Thyroid gland (tissue), 4 donors: ENCODE data around the gene ERC1. TPM values are rescaled to one million over a fixed set of nuclear protein-coding genes. Genes with fewer than 3 reads are reported as not detected.

Experiments used
- DNase-seq, 2 donors: peaks; one replicate each; pipeline ENCODE4 v3.0.0-alpha.2; 2019
- H3K27ac ChIP-seq, 3 donors: fragments of 200-600 bp; sonication (generic); 1 replicate in 2 of 3; 2 replicates in 1 of 3; pipeline ENCODE4 v1.5.1; 2016 to 2019; ENCODE audit warnings: mild to moderate bottlenecking in 1 of 3, moderate library complexity in 1 of 3
- H3K27me3 ChIP-seq: fragments of 200-600 bp; sonication (generic); one replicate; pipeline ENCODE4 v1.5.1; 2019
- H3K36me3 ChIP-seq, 2 donors: fragments of 200-600 bp; sonication (generic); one replicate each; pipeline ENCODE4 v1.5.1; 2016 to 2019
- H3K4me1 ChIP-seq, 2 donors: fragments of 200-600 bp; sonication (generic); one replicate each; pipeline ENCODE4 v1.5.1; 2017 to 2019
- H3K4me3 ChIP-seq, 3 donors: fragments of 200-600 bp; sonication (generic); replicated peaks in 1 of 3; 1 replicate in 2 of 3; 2 replicates in 1 of 3; pipeline ENCODE4 v1.5.1; 2016; ENCODE audit warnings: mild to moderate bottlenecking in 1 of 3
- H3K9me3 ChIP-seq: fragments of 200-600 bp; sonication (generic); one replicate; pipeline ENCODE4 v1.5.1; 2017
- POLR2A ChIP-seq, 2 donors: fragments of 450-650 bp; IDR thresholded peaks; one replicate each; pipeline ENCODE4 v1.6.1; 2017; ENCODE audit warnings: antibody characterized with exemption in 2 of 2, mild to moderate bottlenecking in 2 of 2, moderate library complexity in 1 of 2
- WGBS, 2 donors: methylation state at CpG; one replicate each; pipeline ENCODE4 v1.1.5; 2017; 5-methylcytosine and 5-hydroxymethylcytosine counted together
- intact Hi-C: fragments of 100-400 bp; cut with DNase I; formaldehyde crosslinking; loops from one replicate; pipeline ENCODE4 v1.15.1; 2023
- total RNA-seq, 4 donors: library from RNA; depleted of rRNA; stranded (reverse); fragments of >200 nt; gene quantifications; one replicate each; pipeline ENCODE4 v1.2.3, GENCODE V29; 2016
- TF ChIP-seq, protein P1 (sequence below), 6 experiments: fragments of 200-600 bp in 3 of 6; fragments of 450-650 bp in 3 of 6; sonication (generic) in 3 of 6; IDR thresholded peaks; one replicate each; pipeline ENCODE4 v1.5.1; 2016 to 2019; ENCODE audit warnings: antibody characterized with exemption in 6 of 6, mild to moderate bottlenecking in 2 of 6, inconsistent platforms in 1 of 6, moderate library complexity in 1 of 6

Gene ERC1
- total RNA-seq, 4 donors from 2014 or later = 39.8 to 84.2 (median 75.8) TPM

DNA sequence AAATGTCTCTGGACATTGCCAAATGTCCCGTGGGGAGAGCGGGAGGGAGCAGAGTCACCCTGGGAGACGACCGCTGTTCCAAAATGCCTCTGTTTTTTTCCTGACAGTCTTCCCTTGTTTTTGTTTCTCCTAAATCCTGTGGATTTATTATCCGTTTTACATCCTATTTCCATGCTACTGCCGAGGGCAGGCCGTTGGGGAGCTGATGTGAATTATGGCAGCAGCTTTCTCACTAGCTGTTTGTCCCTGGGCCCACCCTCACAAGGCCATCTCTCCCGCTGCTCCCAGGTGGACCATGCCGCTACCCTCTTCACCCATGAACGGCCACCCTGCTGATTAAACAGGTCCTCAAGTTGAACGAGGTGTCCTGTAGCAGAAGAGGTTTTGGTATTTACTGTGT lies 548.1 kb downstream of the ERC1 start:
- no peak overlapping the region for H3K4me3 ChIP-seq
- TF ChIP-seq, protein P1, sequence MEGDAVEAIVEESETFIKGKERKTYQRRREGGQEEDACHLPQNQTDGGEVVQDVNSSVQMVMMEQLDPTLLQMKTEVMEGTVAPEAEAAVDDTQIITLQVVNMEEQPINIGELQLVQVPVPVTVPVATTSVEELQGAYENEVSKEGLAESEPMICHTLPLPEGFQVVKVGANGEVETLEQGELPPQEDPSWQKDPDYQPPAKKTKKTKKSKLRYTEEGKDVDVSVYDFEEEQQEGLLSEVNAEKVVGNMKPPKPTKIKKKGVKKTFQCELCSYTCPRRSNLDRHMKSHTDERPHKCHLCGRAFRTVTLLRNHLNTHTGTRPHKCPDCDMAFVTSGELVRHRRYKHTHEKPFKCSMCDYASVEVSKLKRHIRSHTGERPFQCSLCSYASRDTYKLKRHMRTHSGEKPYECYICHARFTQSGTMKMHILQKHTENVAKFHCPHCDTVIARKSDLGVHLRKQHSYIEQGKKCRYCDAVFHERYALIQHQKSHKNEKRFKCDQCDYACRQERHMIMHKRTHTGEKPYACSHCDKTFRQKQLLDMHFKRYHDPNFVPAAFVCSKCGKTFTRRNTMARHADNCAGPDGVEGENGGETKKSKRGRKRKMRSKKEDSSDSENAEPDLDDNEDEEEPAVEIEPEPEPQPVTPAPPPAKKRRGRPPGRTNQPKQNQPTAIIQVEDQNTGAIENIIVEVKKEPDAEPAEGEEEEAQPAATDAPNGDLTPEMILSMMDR (IDR thresholded peaks at IDR 0.05) = no peak
- no peak for TF ChIP-seq POLR2A (IDR thresholded peaks at IDR 0.05)
- intact Hi-C loops = no loop called here
- no peak overlapping the region for H3K27ac ChIP-seq
- no peaks in the 10 kb centered on the region for H3K27me3 ChIP-seq
- no peaks in the 10 kb centered on the region for H3K4me1 ChIP-seq
- no peak for DNase-seq
- 76 to 83% methylated on average over 11 of the region's 11 CpGs for WGBS, 2 donors
- no peaks in the 10 kb centered on the region for H3K9me3 ChIP-seq
- no peaks in the 10 kb centered on the region for H3K36me3 ChIP-seq

DNA sequence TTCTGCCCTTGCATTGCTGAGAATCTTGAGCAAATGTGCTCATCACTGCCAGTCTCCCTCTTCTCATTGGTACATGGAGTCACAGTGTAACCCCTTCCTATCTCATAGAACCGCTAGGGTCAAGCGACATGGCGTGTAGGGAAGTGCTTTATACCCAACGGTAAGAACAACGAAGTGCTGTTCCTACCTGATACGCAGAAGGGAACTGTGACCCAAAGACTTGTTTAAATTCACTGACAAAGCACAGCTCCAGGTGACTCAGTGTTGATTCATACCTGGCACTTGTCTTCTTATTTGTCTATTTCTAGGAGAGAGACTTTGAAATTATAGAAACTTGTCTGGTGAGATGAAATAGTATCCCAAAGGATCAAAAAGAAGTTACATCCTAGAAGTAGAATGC lies 549.7 kb downstream of the ERC1 start:
- intact Hi-C loops = no loop called here
- no peaks in the 10 kb centered on the region for H3K36me3 ChIP-seq
- H3K27me3 ChIP-seq = no peaks in the 10 kb centered on the region
- no peak for TF ChIP-seq POLR2A (IDR thresholded peaks at IDR 0.05)
- TF ChIP-seq, protein P1 (IDR thresholded peaks at IDR 0.05) = no peak
- WGBS, 2 donors = 88 to 95% methylated on average over 6 of the region's 6 CpGs
- H3K4me1 ChIP-seq = no peaks in the 10 kb centered on the region
- DNase-seq = no peak
- no peaks in the 10 kb centered on the region for H3K9me3 ChIP-seq
- H3K27ac ChIP-seq = no peak overlapping the region
- no peak overlapping the region for H3K4me3 ChIP-seq

DNA sequence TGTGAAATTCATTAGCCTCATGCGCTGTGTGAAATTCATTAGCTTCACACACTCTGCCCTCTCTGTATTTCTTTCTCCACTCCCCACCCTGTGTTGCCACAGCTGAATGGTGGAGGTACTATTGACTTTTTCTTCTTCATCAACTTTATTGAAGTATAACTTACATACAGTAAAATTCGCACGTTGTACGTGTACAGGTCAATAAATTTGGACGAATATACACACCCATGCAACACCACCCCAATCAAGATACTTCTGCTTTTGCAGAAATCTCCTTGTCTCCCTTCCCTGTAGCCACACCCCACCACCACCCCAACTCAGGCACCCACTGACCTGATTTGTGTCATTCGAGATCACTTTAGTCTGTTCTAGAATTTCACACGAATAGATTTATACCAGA lies 551.6 kb downstream of the ERC1 start:
- Histone ChIP-seq H3K27me3 (no peaks in the 10 kb centered on the region), H3K4me1 (no peaks in the 10 kb centered on the region), H3K36me3 (no peaks in the 10 kb centered on the region), H3K9me3 (no peaks in the 10 kb centered on the region), H3K27ac (no peak overlapping the region), H3K4me3 (no peak overlapping the region)
- intact Hi-C loops = no loop called here
- DNase-seq = no peak
- no peak for TF ChIP-seq POLR2A (IDR thresholded peaks at IDR 0.05)
- TF ChIP-seq, protein P1 (IDR thresholded peaks at IDR 0.05) = no peak
- WGBS, 2 donors = 91 to 96% methylated on average over 7 of the region's 7 CpGs

DNA sequence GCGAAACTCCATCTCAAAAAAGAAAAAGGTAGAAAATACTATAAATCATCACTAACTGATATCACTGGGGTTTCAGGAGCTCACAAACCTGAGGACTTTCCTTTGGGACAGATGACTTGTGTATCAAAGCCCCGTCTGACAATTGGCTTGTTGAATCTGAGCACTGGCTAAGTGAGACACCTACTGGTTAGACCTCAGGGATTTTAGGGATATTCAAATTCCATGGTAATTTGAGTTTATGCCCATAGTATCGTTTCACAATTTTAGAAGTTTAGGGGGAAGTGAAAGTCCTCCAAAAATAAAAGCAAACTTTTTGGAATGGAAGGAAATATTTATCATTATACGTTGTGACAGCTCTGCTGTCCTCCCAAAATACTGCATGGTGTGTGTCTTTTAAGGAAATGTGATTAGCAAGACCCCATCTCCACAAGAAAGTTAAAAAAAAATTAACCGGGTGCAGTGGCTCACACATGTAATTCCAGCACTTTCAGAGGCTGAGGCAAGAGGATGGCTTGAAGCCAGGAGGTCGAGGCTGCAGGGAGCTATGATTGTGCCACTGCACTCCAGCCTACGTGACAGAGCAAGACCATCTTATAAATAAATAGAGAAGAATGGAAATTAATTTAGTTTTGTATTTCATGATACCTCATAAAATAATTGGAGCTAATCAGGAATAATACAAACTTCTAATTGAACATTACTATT lies 554.1 kb downstream of the ERC1 start:
- H3K4me1 ChIP-seq = no peaks in the 10 kb centered on the region
- H3K36me3 ChIP-seq = no peaks in the 10 kb centered on the region
- intact Hi-C loops = no loop called here
- H3K27me3 ChIP-seq = no peaks in the 10 kb centered on the region
- no peaks in the 10 kb centered on the region for H3K9me3 ChIP-seq
- no peak for DNase-seq
- H3K4me3 ChIP-seq = no peak overlapping the region
- TF ChIP-seq POLR2A (IDR thresholded peaks at IDR 0.05) = no peak
- TF ChIP-seq, protein P1 (IDR thresholded peaks at IDR 0.05) = no peak
- no peak overlapping the region for H3K27ac ChIP-seq
- WGBS, 2 donors = 64 to 67% methylated on average over 7 of the region's 7 CpGs

Other genes with a start within 250 kb of the ERC1 start
- gene WNK1, start 238.6 kb upstream of the ERC1 start, total RNA-seq = 100 to 1,000 TPM in 2 of 4 donors, 10 to 100 TPM in 2; 90.0 to 211 (median 109) TPM
- gene RAD52, start 41.5 kb upstream of the ERC1 start, total RNA-seq = 10 to 100 TPM; 27.4 to 35.1 (median 31.0) TPM